ENCODE measurements around the gene COA7.
"Not testable (repeated sequence)": the region's sequence is repeated elsewhere in the genome, so short reads cannot be mapped to it uniquely, and the experiment has no call there.

COA7 gene

GRCh38 chr1:52702886-52703787, 5.0 kb upstream of the COA7 start:
- DNase-seq, result peak; percentile 83

- no peak for DNase-seq
These were observed 2.5 kb downstream of the COA7 start for GRCh38 chr1:52695627-52696026.

- no peak for DNase-seq
These were observed 4.3 kb downstream of the COA7 start for GRCh38 chr1:52693843-52694242.

GRCh38 chr1:52693351-52693750, 4.8 kb downstream of the COA7 start:
- DNase-seq, result not testable (repeated sequence)

GRCh38 chr1:52692697-52693096, 5.5 kb downstream of the COA7 start:
- DNase-seq, result no peak

GRCh38 chr1:52691821-52692220, 6.3 kb downstream of the COA7 start:
- no peak for DNase-seq

GRCh38 chr1:52686830-52687229, 11.3 kb downstream of the COA7 start:
- no peak for DNase-seq

- DNase-seq, result peak; percentile 36
These were observed 11.8 kb downstream of the COA7 start for GRCh38 chr1:52686261-52686751.

- no peak for DNase-seq
These were observed 13.6 kb downstream of the COA7 start for GRCh38 chr1:52684545-52684944.

- DNase-seq, result no peak
These were observed 14.7 kb downstream of the COA7 start for GRCh38 chr1:52683367-52683940.

GRCh38 chr1:52681136-52681535, 17.0 kb downstream of the COA7 start:
- no peak for DNase-seq

- DNase-seq, result no peak
These were observed 17.8 kb downstream of the COA7 start for GRCh38 chr1:52680353-52680752.

- no peak for DNase-seq
These were observed 18.6 kb downstream of the COA7 start for GRCh38 chr1:52679498-52679897.

GRCh38 chr1:52679048-52679447, 19.1 kb downstream of the COA7 start:
- no peak for DNase-seq

GRCh38 chr1:52677076-52677806, 20.9 kb downstream of the COA7 start:
- DNase-seq, result no peak

GRCh38 chr1:52676249-52676903, 21.8 kb downstream of the COA7 start:
- DNase-seq, result no peak

- DNase-seq, result no peak
These were observed 23.4 kb downstream of the COA7 start for GRCh38 chr1:52674497-52675384.

GRCh38 chr1:52673513-52673912, 24.6 kb downstream of the COA7 start:
- DNase-seq, result no peak

GRCh38 chr1:52672946-52673345, 25.2 kb downstream of the COA7 start:
- DNase-seq, result no peak

- no peak for DNase-seq
These were observed 27.5 kb downstream of the COA7 start for GRCh38 chr1:52670604-52671003.

- DNase-seq, result peak; percentile 26
These were observed 28.5 kb downstream of the COA7 start for GRCh38 chr1:52669696-52670095.

GRCh38 chr1:52668711-52669110, 29.4 kb downstream of the COA7 start:
- no peak for DNase-seq

Data from amniotic stem cell (primary cell).